Right ventricle myocardium superior (tissue), 1 donor: ENCODE measurements around the gene CUEDC2. TPM values are rescaled to one million over a fixed set of nuclear protein-coding genes. Genes with fewer than 3 reads are reported as not detected.

ENCODE experiments used
- ATAC-seq: fragments of 200-7000 bp; cut with Tn5 transposase; one replicate; pipeline ENCODE4 v1.9.1; 2020; ENCODE audit warnings: mild to moderate bottlenecking; ENCODE audit not compliant: poor library complexity
- DNase-seq: peaks from one replicate; pipeline ENCODE4 v3.0.0-alpha.2; 2020
- intact Hi-C: fragments of 100-400 bp; cut with DNase I; formaldehyde crosslinking; loops from one replicate; pipeline ENCODE4 v1.11.2; 2022
- total RNA-seq: library from RNA; stranded (reverse); fragmentation: NEBNext Ultra II Directional; extraction: Animal tissue kit (Norgen Biotek cat#: 25700); gene quantifications from one replicate; pipeline ENCODE4 v1.2.1, GENCODE V29; 2021
- donor health status: DM: no; HTN: yes; CAD: no; lungs with severe emphysema.

CUEDC2 gene
- total RNA-seq, 1 donor from 2014 or later = 73.8 TPM

GRCh38 chr10:102414749-102415148 lies 17.6 kb downstream of the CUEDC2 start:
- intact Hi-C loops = no loop called here
- peak; percentile 13 for DNase-seq
- no peak for ATAC-seq

- ATAC-seq (no peak), DNase-seq (no peak)
- intact Hi-C loops = no loop called here
These were observed 18.4 kb downstream of the CUEDC2 start for GRCh38 chr10:102413806-102414561.

- intact Hi-C loops = no loop called here
- ATAC-seq (no peak), DNase-seq (no peak)
These were observed 19.2 kb downstream of the CUEDC2 start for GRCh38 chr10:102413053-102413705.

- intact Hi-C loops = no loop called here
- ATAC-seq (no peak), DNase-seq (no peak)
These were observed 20.1 kb downstream of the CUEDC2 start for GRCh38 chr10:102412293-102412692.

- DNase-seq (no peak), ATAC-seq (no peak)
- intact Hi-C loops = no loop called here
These were observed 20.8 kb downstream of the CUEDC2 start for GRCh38 chr10:102411341-102412255.

GRCh38 chr10:102410429-102411073 lies 21.8 kb downstream of the CUEDC2 start:
- ATAC-seq (peak; percentile 22), DNase-seq (no peak)
- intact Hi-C loops = no loop called here

- no peak for DNase-seq
- no peak for ATAC-seq
- intact Hi-C loops = no loop called here
These were observed 22.6 kb downstream of the CUEDC2 start for GRCh38 chr10:102409604-102410428.

- ATAC-seq = peak; percentile 10
These were observed 23.4 kb downstream of the CUEDC2 start for GRCh38 chr10:102408728-102409603.

GRCh38 chr10:102408131-102408727 lies 24.1 kb downstream of the CUEDC2 start:
- DNase-seq (no peak), ATAC-seq (no peak)
- intact Hi-C loops = no loop called here

More at GRCh38 chr10:102408728-102409603, 23.4 kb downstream of the CUEDC2 start:
- intact Hi-C loops = no loop called here
- DNase-seq = no peak

GRCh38 chr10:102407425-102408130 lies 24.8 kb downstream of the CUEDC2 start:
- ATAC-seq (no peak), DNase-seq (no peak)
- intact Hi-C loops = no loop called here

GRCh38 chr10:102406815-102407214 lies 25.6 kb downstream of the CUEDC2 start:
- DNase-seq (no peak), ATAC-seq (no peak)
- intact Hi-C loops = no loop called here

GRCh38 chr10:102405632-102406031 lies 26.7 kb downstream of the CUEDC2 start:
- DNase-seq (no peak), ATAC-seq (no peak)
- intact Hi-C loops = no loop called here

- no peak for ATAC-seq
These were observed 27.2 kb downstream of the CUEDC2 start for GRCh38 chr10:102405108-102405571.

GRCh38 chr10:102404361-102405107 lies 27.8 kb downstream of the CUEDC2 start:
- ATAC-seq (no peak), DNase-seq (no peak)
- intact Hi-C loops = loop anchor here (5.0 kb wide), 1 partner anchor 178 kb away; no protein-coding TSS in a partner anchor

More at GRCh38 chr10:102405108-102405571, 27.2 kb downstream of the CUEDC2 start:
- intact Hi-C loops = no loop called here
- no peak for DNase-seq

GRCh38 chr10:102403115-102403514 lies 29.3 kb downstream of the CUEDC2 start:
- ATAC-seq (no peak), DNase-seq (no peak)
- intact Hi-C loops = loop anchor here (5.0 kb wide), 1 partner anchor 179 kb away; no protein-coding TSS in a partner anchor
